NCI-H1417 (cell line): ENCODE data around the gene SLC27A5.
"Not testable (repeated sequence)": the region's sequence is repeated elsewhere in the genome, so short reads cannot be mapped to it uniquely, and the experiment has no call there.

Experiments
- DNase-seq, 3 experiments: peaks; one replicate each; lab custom pipeline; 2025; lab: John Stamatoyannopoulos, UW

SLC27A5 gene

GRCh38 chr19:58522709-58523108, 10.9 kb upstream of the SLC27A5 start:
- DNase-seq = no peak

- DNase-seq = no peak
Measured at GRCh38 chr19:58521651-58522050, 9.9 kb upstream of the SLC27A5 start.

GRCh38 chr19:58520257-58520599, 8.4 kb upstream of the SLC27A5 start:
- no peak for DNase-seq

DNA sequence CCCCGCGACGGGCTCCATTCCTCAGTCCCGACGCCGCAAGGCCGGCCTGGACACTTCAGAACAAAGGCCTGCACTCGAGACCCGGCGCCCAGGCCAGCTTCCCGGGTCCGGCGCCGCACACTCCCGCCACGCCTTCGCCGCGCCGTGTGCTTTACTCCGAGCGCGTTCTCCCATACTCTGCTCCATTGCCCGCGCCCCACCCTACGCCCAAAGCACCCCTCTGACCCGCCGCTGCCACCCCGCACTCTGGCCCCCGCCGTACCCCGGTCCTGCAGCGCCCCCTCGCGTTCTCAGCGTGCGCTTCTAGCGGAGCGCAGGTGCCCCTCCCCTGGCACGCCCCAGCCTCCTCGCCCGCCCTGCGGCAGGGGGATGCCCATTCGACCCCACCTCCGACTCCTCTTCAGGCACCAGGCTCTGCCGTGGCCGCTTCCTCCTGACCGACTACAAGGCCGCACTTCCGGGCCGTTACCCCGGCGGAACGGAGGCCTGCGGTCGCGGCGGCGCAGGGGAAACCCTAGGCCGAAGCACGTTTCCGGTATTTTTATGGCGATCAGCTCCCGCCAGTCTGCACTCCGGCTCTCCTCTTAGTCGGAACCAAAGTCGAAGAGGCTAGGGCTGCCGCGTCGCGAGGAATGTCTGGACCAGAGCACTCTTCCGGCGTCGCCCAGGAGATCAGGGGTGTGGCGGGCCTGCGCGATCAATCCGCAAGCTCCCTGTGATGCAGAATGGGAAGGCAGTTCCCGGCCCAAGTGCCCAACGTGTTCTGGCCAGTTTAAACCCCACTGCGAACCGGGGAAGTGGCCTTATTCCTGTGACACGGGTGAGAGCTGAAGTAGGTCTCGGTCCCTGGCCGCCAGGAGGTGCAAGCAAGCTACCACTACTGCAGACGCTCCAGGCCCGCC, 7.8 kb upstream of the SLC27A5 start, which contains the start of gene ZBTB45:
Gene ZBTB45 (minus strand): TSS at position 456 of the 902 bp plus-strand sequence. CDS start 2,137 bp downstream, outside the sequence.
- DNase-seq = peak; percentile 93 to 97 (median 97)

DNA sequence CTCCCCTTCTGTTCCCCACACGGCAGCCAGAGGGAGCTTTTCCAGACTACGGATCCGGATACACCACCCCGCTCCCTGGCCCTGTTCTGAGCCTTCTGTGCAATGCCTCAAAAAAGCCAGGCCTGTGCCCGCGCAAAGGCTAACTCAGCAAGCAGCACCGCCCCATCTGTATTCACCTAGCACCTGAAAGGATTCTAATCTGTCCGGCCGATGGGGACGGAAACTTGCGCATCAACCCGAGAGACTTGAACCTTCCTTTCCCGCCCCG, 7.2 kb upstream of the SLC27A5 start:
- DNase-seq = peak; percentile 57 to 87 (median 82)

DNA sequence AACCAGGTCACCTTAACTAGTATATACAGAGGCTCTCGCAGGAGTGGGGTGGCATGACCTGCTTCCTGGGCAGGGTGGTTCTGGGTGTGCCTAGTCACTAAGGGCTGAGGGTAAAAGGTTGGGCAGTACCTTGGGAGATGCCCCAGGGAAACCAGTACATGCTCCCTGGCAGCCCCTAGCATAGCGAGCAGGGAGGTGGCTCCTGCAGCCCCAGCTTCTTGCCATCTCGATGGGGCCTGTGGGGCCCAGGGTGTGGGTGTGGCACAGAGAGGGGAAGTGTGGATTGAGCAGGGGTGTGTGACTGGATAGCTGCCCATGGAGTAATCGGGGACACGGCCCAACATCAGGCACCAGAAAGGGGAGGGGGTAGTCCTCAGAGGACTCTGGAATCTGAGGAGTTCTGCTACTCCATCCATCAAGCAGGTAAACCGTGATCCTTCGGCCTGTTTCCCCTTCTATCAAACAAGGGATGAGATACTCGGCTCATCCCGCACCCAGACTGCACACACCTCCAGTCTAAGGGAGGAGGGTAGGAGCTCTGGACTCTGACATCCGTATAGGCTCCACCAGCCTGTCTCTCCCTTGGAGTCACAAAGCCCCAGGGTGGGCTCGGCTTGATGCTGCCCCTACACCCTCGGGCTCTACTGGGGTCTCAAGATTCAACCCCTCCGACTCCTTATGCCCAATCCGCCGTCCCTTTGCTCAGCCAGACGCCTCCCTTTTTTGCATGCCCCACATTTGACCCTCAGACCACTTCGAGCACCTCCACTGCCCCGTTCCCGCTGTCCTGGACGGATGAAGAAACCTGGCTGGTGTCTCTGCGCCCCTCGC, 6.7 kb upstream of the SLC27A5 start:
- DNase-seq = peak in 1 of 3 experiments; percentile 44

DNA sequence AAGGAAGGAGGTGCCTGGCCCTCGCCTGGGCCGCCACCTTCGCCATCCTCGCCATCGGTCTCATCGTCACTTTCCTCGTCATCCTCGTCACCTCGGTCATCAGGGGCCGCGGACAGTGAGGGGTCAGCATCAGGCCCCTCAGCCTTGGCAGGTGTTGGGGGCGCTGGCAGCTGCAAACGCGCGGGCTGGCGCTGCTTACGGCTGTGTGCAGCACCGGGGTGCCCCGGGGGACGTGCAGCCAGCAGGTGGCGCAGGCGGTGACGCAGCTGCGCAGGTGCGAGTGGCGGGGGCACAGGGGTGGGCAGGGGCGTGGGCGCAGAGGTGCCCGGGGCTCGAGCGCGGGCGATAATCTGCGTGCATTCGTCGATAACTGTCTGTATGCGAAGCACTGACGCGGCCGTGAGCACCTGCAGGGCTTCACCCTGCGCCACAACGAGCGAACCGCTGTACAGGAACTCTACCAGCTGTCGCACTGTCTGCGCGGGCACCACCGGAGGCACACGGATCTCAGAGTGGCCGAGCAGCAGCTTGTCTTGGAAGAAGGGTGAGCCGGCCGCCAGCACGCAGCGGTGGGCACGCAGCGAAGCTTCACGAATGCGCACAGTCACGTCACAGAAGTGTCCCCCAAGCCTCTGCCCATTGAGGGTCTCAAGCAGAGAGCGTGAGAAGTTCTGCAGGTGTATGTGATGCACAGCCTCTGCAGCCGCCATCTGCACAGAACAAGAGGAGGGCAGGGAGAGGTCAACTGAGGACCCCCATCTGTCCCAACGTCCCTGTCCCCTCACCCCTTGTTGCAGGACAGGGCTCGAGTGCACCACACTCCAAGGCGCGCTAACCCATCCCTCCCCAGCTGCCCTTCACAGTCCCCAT, 5.4 kb upstream of the SLC27A5 start:
- DNase-seq = no peak

- DNase-seq = no peak
Measured at GRCh38 chr19:58516246-58516836, 4.5 kb upstream of the SLC27A5 start.

GRCh38 chr19:58515259-58515658, 3.5 kb upstream of the SLC27A5 start:
- no peak for DNase-seq

DNA sequence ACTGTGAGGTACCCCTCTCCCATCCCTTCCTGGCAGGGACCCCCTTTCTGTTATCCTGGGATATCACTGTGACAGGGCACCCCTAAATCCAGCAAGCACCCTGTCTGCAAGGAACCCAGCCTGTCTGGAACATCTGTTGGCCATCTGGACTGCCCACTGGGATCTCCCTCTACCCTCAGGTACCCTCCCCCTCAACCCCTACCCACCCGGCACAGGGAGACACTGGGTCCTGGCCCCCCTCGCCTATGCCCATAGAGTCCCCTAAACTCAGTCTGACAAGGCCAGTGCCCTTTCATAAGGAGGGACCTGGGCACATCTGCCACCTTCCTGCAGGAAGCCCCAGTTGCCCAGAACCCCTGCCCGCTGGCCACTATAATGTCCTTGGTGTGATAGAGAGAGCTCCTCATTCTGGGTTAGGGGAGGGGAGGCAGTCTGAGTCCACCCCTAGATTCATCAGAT, 2.8 kb upstream of the SLC27A5 start:
- DNase-seq = no peak

- peak; percentile 86 to 97 (median 89) for DNase-seq
Measured at GRCh38 chr19:58513694-58514563, 2.1 kb upstream of the SLC27A5 start.

DNA sequence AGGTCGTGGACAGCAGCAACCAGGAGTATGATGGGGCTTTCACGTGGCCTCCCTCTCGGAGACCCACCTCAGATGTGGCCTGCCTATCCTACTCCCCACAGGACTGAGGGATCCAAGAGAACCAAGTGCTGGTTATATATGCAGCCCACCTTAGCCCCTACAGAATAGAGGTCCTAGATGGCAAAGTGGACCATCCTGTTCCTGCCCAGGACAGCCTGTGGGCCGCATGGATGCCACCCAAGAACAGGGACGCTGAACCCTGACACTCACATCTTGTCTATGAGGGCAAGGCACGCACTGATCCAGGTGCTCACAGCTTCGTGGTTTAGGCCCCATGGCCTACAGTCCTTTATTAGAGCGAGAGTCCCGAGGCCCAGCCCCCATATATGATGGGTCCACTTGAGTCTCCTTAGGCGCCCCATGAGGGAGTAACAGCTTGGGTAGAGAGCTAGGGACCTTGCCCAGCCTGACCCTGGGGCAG, 1.5 kb upstream of the SLC27A5 start:
- peak in 1 of 3 experiments; percentile 30 for DNase-seq

GRCh38 chr19:58510084-58510862, 1.5 kb downstream of the SLC27A5 start:
- no peak for DNase-seq

DNA sequence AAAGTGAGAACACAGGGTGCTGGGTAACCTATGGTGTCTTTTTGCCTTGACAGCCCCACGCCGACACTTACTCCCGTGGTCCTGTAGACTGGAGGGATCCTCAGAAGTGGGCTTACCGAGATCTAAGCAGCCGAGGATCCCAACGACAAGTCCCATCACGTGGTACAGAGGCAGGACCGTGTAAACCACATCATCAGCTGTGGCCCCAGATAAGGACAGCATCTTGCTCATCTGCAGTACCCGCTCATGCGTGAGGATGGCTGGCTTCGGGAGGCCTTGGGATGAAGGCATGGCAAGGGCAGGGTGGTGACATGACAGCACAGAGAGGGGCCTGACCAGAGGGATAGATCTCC, 2.1 kb downstream of the SLC27A5 start:
- DNase-seq = no peak

DNA sequence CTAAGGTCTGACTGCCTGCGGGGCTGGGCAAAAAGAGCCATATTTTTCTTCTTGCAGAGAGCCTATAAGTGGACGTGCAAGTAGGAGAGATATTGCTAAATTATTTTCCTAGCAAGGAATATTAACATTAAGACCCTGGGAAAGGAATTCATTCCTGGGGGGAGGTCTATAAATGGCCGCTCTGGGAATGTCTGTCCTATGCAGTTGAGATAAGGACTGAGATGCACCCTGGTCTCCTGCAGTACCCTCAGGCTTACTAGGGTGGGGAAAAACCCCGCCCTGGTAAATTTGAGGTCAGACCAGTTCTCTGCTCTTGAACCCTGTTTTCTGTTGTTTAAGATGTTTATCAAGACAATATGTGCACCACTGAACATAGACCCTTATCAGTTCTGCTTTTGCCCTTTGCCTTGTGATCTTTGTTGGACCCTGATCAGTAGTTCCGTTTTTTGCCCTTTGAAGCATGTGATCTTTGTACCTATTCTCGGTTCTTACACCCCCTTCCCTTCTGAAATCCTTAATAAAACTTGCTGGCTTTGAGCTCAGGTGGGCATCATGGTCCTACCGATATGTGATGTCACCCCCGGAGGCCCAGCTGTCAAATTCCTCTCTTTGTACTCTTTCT, 4.1 kb downstream of the SLC27A5 start:
- not testable (repeated sequence) for DNase-seq

DNA sequence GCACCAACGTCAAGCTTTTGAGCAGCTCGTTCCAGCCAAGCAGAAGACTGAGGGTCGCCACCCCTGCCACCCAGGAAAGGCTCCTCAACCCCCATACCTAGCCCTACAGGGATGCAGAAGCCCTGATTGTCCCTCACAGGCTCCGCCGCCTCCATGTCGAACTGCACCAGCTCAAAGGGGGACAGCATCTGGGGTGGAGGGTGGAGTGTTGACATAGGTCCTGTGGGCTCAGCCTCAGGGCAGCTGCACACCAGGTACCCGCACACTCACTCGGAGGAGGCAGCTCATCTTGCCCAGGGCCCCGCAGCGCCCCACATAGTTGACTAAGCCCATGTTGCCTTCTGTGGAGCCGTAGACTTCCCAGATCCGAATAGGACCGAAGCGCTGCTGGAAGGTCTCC, 11.6 kb downstream of the SLC27A5 start:
- no peak for DNase-seq

GRCh38 chr19:58499021-58499927, 12.5 kb downstream of the SLC27A5 start:
- DNase-seq = peak; percentile 97 to 100 (median 99)

DNA sequence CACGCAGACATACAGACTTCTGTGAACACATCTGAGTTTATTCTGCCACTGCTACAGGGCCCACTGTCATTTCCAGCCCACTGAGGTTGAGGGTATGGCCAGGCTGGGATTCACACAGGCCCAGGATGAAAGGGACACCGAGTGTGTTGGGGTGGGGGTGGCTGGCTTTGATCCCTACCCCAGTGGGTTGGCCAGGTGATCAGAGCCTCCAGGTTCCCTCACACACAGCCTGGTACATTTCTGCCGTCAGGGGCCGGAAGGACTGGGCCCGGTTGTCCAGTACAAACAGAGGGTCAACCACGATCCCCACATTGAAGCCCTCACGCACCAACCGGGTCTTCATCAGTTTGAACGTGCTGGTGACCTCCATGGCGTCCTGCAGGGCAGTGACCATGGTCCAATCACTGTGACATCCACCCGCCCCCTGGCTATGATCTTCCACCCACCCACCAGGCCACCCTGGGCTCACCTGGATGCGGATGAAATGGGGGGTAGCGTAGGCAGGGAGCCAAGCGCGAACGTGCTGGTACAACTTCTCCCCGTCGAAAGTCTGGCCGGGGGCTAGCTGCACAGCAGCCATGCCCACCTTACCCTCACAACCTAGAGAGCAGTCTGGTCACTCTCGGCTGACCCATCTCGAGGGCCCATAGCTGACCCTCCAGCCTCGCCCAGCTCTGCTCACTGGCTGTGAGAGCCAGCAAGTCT, 13.3 kb downstream of the SLC27A5 start:
- DNase-seq = no peak
